Activated CD8-positive, alpha-beta memory T cell treated with anti-CD3 and anti-CD28 coated beads for 36 hours (primary cell): ENCODE data around the gene PARN. TPM values are rescaled to one million over a fixed set of nuclear protein-coding genes. Genes with fewer than 3 reads are reported as not detected.
"Not testable (repeated sequence)": the region's sequence is repeated elsewhere in the genome, so short reads cannot be mapped to it uniquely, and the experiment has no call there.

Experiments used
- CTCF ChIA-PET: fragments of 350-600 bp; sonication (Branson Sonifier 250); formaldehyde crosslinking; loops from one replicate; lab custom pipeline; 2021; ENCODE audit warnings: antibody characterized with exemption; lab: Charles Lee
- POLR2A ChIA-PET: fragments of 350-600 bp; sonication (Branson Sonifier 250); formaldehyde crosslinking; loops from one replicate; lab custom pipeline; 2021; ENCODE audit warnings: antibody characterized with exemption; lab: Charles Lee
- total RNA-seq, 2 experiments: library from RNA; stranded (reverse); gene quantifications; one replicate each; pipeline ENCODE4 v1.2.3, GENCODE V29; 2021

The PARN gene
- total RNA-seq, 2 experiments from 2014 or later = 47.3 to 49.1 TPM

DNA sequence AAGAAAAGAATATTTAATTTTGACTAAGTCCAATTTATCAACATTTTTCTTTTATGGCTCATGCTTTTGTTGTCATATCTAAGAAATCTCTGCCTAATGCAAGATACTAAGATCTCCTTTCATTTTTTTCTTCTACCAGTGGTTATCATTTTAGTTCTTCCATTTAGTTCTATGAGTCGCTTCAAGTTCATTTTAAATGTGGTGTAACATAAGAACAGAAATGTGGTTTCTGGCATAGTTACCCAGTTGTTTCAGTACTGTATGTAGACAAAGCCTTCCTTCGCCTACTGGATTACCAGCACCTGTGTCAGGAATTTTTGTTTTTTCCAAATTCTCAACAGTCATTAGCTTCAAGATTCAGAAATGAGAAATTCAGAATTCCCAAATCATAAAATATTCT lies 175.7 kb downstream of the PARN start:
- ChIA-PET CTCF (no interaction called here), POLR2A (no interaction called here)

DNA sequence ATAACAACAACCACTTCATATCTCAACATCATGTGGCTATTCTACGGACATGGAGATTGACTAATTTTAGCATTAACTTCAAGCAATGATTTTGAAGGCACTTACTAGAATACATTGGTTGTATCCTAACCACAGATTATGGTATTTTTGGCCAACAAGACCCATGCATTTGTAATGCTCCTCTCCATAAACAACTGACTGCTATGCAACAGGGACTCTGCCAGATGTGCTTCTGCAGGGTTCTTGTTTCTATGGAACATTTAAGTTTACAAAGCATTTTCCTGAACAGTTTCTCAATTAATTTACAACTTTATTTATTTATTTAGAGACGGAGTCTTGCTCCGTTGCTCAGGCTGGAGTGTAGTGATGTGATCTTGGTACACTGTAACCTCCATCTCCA lies 178.0 kb downstream of the PARN start:
- ChIA-PET CTCF (no interaction called here), POLR2A (no interaction called here)

DNA sequence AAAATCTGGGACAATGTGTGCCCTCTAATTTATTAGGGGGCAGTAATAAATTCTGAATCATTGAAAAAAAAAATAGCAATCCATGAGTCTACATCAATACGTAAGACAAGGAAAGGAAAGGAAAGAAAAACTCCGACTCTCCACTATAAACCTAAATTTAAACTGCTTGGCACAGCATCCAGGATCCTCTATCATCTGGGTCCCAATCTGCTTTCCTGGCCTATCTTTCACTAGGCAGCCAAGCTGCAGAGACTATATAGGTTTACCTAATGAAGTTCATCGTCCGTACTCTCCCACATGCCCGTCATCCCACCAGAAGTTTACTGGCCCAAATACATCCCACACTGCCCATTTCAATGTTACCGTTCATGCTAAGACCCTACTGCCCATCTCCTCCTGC lies 179.2 kb downstream of the PARN start:
- ChIA-PET CTCF (no interaction called here), POLR2A (no interaction called here)

DNA sequence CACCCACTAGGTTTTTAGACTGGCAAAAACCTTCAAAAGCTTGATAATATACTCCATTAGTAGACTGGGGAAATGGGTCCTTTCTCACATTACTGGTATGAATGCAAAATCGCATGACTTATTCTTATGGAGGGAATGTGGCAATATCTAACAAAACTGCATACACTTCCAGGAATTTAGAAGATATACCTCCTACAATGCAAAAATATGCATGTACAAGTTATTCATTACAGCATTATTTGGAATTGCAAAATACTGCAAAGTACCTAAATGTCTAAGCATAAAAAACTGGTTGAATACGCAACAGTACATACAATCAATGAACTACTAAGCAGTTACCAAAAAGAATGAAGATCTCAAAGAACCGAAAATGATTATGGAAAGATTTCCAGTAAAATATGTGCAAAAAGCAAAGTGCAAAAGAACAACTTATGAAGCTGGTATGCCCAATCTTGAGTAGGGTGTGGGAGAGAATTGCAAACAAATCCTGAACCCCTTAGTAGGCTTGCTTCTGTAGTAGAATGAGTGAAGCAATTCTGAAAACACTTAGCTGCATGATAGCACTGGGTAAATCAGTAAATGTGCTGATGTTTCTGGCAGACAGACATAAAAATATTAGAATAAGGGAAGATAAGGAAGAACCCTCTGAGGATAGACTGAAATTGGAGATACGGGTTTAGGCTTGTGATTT lies 180.1 kb downstream of the PARN start:
- ChIA-PET CTCF (no interaction called here), POLR2A (no interaction called here)

DNA sequence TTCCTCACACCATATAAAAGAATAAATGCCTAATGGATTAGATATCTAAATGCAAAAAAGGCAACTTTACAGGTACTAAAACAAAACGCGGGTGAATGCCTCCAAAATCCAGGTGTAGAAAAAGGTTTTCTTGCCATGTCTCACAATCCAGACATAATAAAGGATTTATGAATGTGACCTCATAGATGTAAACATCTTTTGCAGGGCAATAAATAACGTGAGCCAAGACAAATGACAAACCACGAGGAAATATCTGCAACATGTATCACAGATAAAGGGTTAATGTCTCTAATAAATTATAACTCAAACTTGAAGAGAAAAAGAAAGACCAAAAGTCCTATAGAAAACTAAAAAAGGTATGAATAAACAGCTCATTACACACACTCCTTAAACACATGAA lies 180.7 kb downstream of the PARN start:
- ChIA-PET CTCF (no interaction called here), POLR2A (no interaction called here)

DNA sequence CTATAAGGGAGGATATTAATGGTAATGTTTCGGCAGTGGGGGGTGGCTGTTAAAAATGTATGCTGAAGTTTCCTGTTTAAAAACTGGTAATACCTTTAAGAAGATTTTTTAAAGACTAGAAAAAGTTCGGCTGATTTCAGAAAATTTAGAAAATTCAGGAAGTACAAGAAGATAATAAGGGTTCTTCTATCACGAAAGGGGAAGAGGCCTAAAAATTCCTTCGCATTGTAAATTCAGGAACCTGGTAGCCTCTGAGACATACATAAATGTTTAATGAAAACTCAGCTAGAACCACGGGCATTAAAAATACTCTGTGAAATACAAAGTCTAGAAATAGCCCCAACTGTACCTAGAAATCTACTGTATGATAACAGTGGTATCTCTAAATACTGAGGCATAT lies 181.2 kb downstream of the PARN start:
- POLR2A ChIA-PET = no interaction called here
- CTCF ChIA-PET = no interaction called here

DNA sequence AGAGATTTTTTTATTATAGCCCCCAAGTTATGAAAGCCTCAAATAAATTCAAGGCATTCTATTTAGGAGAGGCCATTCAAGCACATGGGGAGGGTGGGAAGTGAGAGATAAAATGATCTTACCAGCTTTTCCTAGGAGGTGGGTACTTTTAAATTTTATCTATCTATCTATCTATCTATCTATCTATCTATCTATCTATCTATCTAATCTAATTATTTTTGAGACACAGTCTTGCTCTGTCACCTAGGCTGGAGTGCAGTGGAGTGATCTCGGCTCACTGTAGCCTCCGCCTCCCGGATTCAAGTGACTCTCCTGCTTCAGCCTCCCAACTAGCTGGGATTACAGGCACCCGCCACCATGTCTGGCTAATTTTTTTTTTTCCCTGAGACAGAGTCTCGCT lies 182.3 kb downstream of the PARN start:
- POLR2A ChIA-PET = no interaction called here

DNA sequence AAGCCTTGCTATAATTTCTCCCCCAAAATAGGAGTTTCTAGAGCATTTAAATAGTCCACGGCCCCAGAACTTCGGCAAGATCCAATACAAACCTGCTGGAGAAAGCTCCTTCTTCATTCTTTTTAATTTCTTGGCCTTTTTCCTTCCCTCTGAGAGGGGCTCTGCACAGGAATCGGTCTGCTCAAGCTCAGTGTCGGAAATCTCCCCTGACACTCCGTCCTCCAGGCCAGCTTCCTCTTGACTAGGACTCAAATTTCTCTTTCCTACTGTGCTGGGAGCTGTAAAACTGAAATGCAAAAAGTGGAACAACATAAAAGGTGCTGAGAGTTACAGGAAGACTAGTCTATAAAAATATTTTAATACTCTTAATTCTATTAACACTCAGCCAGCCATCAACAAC lies 183.3 kb downstream of the PARN start:
- CTCF ChIA-PET = interaction anchor here (0.5 kb wide), 1 partner anchor 34 kb away, joined by 4 read pairs; no protein-coding TSS in a partner anchor

More for the DNA sequence above, 182.3 kb downstream of the PARN start:
- CTCF ChIA-PET = no interaction called here

DNA sequence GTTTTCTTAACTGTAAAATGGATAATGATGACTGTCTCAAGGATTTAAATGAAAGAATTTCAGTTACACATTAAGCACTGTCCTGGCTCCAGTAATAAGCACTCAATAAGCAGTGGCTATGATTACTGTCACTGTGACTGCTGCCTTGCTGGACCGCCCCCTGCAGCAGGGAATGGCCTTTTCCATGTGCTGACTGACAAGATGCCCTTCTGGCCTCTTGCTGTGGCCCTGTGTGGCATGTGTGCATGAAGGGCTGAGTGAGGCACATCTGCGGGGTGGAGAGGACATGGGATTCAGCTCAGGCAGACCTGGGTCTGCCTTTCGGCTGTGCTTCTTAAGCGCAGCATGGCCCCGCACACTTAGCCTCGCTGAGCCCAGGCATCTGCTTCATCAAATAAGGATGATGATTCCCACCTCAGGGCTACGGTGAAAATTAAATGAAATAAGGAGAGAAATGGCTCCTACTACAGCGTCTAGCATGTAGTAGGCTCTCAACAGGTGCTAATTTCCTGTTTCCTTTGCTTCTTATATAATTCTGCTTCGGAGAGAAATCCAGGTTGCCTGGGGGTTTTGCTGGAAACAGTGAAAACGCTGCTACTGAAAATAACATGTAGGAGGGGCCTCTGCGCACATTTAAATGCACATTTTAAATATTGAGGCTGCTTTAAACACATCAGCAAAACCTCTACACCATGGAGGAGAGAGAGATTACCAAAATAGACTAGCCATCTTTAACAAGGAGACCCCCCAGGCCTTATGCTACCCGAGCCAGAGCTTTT lies 183.9 kb downstream of the PARN start:
- ChIA-PET CTCF (no interaction called here), POLR2A (no interaction called here)

More for the DNA sequence above, 183.3 kb downstream of the PARN start:
- POLR2A ChIA-PET = no interaction called here

DNA sequence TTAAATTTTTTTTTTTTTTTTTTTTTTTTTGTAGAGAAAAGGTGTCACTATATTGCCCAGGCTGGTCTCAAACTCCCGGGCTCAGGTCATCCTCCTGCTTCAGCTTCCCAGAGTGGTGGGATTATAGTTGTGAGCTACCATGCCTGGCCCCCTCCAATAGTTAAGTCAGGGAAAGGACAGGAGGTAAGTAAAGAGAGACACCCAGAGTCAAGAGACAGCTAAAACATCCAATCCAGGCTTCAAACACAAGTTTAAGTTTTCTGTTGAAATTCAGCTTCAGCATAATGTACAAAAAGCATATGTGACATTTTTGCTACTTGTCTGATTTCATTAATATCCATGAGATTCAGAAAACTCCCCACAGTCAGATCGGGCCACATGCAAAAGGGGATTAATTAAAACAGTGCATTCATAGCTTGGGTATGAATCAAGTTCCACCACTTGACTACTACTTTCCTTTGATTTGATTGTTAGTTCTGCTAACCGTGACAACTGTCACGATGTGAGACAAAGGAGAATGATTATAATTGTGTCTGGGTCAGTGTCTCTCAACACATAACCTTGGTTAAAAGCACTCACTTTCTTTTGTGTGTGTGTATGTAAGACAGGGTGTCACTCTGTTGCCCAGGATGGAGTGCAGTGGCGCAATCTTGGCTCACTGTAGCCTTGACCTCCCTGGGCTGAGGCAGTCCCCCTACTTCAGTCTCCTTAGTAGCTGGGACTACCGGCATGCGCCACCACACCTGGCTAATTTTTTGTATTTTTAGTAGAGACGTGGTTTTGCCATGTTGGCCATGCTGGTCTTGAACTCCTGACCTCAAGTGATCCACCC lies 184.9 kb downstream of the PARN start:
- CTCF ChIA-PET = interaction anchor here (0.6 kb wide), 1 partner anchor 103 kb away, joined by 3 read pairs; no protein-coding TSS in a partner anchor
- POLR2A ChIA-PET = no interaction called here

DNA sequence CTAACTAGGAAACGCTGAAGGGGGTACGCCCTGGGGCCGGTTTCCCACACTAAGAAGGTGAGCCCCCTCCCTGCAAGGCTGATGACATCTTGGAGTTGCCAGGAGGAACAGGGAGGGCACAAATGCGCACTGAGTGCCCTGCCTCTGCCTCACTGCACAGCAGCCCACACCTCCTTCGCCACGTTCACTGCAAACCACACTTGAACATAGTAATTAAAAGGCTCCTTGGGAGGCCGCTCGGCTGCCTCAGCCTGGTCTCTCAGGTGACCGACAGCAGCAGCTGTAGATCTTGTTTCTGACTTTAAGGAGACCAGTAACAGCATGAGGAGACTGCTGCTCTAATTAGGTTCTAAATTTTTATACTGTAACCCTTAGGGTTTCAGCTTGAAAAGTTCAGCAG lies 188.5 kb downstream of the PARN start:
- CTCF ChIA-PET, POLR2A ChIA-PET: not testable (repeated sequence)

DNA sequence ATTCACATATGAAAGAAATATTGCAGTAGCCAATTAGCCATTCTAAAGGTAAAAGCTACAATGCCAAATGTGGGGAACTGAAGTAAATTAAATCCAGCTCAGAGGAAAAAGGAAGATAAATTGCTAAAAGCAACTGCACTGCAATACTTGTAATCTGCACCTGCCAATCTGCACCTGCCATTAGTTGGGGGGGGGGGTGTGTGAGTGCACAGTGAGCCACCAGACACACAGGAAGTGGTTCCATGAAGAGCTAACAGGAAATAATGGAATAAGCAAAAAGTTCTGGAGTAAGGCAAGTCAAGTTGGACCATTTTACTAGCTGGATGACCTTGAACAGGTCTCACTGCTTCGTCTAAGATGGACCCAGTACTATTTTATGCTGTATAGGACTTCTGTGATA lies 191.8 kb downstream of the PARN start:
- ChIA-PET POLR2A (no interaction called here), CTCF (no interaction called here)

DNA sequence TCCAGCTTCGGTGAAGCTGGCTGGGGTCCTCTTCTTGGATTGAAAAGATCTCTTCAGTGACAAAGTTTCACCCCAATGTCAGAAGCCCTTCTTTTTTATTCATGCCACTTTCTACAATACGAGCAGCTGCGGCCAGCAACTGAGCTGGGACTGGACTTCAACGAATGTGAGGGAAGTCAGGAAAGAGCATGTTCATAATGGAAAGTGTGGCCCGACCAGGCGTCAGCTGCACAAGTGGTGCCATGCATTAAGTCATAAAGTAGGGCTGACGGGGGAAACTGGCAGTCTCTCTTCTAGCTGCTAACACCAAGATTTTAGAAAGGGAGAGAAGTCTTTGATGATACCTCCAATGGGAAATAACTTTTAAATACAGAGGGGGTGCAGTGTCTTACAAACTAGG lies 192.6 kb downstream of the PARN start:
- ChIA-PET CTCF (no interaction called here), POLR2A (no interaction called here)

DNA sequence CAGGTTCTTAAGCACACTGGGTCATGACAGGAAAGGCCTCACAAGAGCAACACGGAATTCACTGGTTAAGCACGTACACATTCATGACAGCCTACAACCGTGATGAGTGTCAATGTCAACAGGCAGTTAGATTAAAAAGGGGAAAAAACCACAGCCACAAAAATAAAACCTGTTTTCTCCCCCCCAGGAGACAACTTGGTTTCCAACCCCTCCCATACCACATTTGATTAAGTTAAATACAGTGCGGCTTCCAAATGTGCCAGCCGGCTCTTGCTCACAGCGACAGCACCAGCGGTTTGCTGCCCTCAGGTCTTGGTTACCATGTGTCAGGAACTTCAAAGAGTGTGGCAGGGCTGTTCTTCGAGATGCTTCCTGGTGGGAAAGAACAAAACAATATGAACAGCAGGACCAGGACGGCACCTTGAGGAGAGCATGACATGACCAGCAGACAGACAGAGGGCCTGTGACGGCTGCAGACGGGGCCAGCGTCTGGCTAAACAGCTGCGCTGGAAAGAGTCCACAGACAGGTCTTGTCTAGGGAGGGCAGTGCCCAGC lies 193.6 kb downstream of the PARN start:
- ChIA-PET CTCF (no interaction called here), POLR2A (no interaction called here)

DNA sequence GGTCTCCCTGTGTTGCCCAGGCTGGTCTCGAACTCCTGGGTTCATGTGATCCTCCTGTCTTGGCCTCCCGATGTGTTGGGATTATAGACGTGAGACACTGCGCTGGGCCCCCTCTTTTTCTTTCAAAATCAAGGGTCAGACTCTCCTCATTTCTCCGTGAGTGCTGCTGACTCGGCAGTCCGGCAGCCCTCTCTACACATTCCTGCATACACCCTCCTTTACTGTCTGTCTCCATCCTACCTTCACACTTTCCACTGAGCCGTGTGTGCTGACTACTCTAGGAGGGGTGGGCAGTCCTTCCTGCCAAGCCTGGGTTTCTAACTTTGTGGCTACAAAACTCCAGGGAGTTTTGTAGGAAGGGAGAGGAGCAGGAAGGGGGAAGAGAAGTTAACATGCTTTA lies 195.2 kb downstream of the PARN start:
- POLR2A ChIA-PET = interaction anchor here (0.6 kb wide), 1 partner anchor 21 kb away, joined by 7 read pairs; no protein-coding TSS in a partner anchor
- CTCF ChIA-PET = no interaction called here

DNA sequence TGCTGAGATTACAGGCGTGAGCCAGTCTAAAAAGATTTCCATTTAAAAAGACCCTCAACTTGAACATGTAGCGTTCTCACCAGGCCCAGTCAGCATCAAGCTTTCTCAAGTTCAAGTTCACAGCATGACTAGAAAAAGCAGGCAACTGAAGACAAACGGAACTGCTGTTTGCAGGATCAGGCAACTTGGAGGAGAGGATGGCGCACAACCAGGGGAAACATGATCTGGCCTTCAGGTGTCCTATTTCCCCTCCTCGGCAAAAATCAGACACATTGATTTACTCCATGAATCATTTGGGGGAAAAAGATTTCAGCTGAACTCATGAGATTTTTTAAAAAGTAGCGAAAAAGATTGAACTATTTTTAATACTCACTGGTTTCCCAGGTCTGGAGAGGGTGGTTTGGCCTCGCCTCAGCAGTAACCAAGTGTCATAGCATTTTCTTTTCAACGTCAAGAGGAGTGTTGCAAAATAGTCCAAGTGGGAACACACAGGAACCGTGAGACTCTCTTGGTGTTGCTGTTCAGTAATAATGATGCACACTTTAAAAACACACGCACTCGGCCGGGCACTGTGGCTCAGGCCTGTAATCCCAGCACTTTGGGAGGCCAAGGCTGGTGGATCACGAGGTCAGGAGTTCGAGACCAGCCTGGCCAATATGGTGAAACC lies 201.0 kb downstream of the PARN start:
- CTCF ChIA-PET, POLR2A ChIA-PET: not testable (repeated sequence)

DNA sequence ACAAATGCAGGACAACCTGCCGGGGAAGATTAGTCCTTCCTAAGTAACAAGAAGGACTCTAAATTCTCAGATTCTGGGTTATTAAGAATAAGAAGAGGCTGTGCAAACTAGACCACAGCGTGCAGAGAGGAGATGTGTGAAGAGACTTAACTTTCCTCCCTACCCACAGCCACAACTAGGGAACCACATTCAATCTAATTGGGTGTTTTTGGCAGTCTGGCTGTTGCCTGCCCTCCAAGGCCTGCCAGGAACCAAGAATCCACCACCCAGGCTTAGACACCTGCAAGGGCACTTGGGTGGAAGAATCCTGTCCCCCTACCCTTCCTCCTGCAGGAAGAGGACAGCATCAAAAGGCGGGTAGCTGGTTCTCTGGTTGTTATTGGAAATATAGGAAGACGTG lies 202.0 kb downstream of the PARN start:
- POLR2A ChIA-PET = interaction anchor here (0.7 kb wide), 1 partner anchor 1390 kb away, joined by 10 read pairs; no protein-coding TSS in a partner anchor
- CTCF ChIA-PET = no interaction called here

DNA sequence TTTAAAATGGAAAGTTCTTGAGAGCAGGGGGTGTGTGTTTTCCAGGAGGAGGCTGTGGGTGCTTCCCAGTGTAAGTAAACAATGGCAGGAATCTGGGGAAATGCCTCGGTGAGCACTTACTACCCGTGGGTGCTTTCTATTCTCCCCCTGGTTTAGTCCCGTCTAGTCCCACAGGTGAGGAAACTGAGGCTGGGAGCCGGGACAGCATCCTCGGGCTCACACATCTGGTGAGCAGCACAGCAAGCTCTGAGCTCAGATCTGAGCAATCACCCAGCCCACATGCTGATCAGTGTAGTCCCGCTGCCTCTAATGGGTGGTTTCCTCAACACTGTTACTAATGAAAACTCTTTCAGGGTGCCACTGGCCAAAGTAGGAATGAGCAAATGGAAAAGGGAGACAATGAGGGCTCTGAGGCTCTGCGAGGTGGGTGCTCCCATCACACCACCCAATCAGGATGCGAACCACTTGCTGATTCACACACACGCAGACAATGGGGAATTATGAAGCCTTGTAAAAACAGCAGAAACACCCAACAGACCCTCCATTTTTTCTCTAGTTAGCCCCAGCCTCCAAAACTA lies 202.6 kb downstream of the PARN start:
- CTCF ChIA-PET = no interaction called here

DNA sequence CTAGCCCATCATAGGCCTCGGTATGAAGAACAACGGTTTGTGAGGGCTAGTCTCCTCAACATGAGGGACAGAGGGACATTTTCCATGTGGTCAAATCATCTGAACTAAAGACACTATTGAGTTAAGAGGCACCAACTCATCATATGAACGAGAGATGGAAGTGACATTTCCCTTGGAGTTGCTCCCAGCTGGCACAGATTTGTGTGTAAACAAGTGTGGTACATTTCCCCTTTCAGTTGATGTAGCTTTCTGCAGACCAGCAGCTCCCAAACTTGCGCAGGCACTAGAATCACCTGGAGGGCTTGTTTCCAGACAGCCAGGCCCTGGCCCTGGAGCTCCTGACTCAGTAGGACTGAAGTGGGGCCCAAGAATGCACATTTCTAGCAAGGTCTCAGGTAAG lies 205.5 kb downstream of the PARN start:
- POLR2A ChIA-PET = no interaction called here
- CTCF ChIA-PET = no interaction called here

More for the DNA sequence above, 202.6 kb downstream of the PARN start:
- POLR2A ChIA-PET = no interaction called here
